Stimulated activated CD4-positive, alpha-beta T cell treated with anti-CD3 and anti-CD28 coated beads, Interleukin-12 subunit alpha, Interleukin-12 subunit beta, amount 100 ng/mL, for 24 hours (primary cell): ENCODE data around the gene PRKCA.

Source experiments
- DNase-seq, 2 experiments: peaks; one replicate each; pipeline ENCODE4 v3.0.0-alpha.2; 2020; ENCODE audit warnings: low read depth in 2 of 2

The PRKCA gene

GRCh38 chr17:66746736-66747135, 444.3 kb downstream of the PRKCA start:
- DNase-seq, result no peak

- no peak for DNase-seq
Measured at GRCh38 chr17:66747578-66748275, 445.3 kb downstream of the PRKCA start.

- no peak for DNase-seq
Measured at GRCh38 chr17:66748578-66748977, 446.2 kb downstream of the PRKCA start.

DNA sequence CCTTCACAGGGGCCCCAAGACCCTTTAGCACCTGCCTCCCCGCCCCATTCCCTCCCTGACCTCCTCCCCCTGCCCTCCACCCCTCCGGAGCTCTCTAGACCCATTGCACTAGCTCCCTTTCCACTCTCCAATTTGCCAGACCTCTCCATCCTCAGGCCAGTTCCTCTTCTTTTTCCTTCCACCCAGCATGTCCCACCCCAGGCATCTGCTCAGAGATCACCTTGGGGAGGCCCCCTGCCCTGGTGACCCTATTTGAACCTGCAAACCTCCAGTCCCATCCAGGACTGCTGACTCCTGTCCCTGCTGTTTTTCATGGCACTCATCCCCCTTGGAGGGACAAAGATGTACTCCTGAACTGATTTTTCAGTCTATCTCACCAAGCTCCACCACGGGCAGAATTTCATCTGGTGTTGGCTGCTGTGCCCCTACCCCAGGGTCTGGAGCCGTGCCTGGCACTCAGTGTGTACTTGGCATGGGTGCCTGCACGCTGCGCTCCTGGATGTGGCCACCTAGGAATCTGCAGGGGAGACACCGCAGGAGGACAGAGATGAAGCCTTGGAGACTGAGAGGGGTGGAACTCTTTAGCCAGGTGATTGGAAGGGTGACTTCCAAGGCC, 446.9 kb downstream of the PRKCA start:
- DNase-seq, result no peak

DNA sequence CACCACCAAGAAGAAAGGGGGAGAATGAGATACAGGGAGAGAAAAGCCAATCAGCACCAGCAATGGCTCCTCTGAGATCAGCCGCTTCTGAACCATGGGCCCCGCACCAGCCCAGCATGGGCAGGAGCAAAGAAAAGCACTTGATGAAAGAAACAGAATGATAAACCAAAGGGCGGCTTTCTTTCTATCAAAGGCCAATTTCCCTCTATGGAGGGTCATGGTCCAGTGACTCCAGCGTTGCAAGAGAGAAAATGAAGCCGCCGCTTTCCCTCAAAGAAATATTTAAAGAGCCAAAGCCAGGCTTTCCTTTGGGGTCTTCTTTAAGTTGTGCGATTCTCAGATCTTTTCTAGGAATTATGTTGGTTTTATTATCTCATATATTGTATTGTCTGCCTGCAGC, 447.7 kb downstream of the PRKCA start:
- no peak for DNase-seq

- DNase-seq, result no peak
Measured at GRCh38 chr17:66750781-66751543, 448.5 kb downstream of the PRKCA start.

DNA sequence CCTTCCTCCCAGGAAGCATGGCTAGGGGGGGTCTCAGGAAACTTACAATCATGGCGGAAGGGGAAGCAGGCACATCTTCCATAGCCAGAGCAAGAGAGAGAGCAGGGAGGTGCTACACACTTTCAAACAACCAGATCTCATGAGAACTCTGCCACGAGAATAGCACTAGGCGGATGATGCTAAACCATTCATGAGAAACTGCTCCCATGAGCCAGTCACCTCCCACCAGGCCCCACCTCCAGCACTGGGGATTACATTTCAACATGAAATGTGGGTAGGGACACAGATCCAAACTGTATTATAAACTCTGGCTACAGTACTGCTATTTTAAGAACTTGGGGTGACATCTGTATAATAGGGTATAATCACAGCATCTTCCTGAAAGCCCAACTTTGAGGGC, 449.4 kb downstream of the PRKCA start:
- DNase-seq, result no peak

GRCh38 chr17:66752411-66752810, 450.0 kb downstream of the PRKCA start:
- DNase-seq, result no peak

DNA sequence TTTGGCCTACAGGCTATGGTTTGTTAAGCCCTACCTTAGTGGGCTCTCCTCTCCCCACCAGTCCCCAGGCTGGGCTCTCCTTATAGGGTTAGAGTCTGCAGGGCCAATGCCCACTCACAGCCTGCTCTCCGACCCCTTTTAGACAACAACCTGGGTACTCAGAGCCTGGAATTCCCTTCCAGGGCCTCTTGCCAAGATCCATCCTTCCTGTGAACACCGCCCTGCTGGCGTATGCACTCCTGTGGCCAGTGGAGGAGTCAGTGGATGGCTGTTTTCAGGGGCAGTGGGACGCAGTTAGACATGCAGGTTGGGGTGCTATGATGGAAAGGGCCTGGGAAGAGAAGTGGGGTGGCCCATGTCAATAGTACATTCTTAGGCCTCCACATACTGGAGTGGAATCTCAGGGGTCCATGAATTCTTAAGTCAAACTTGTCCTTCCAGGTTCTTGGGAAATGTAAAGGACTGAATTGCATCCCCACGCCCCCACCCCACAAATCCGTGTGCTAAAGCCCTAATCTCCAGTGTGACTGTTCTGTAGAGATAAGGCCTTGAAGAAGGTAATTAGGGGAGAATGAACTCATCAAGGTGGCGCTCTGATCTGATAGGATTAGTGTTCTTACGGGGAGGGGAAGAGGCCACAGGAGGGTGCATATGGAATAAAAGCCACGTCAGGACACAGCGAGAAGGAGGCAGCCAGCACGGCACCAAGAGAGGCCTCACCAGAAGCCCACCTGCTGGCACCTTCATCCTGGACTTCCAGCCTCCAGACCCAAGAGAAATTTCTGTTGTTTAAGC, 450.9 kb downstream of the PRKCA start:
- no peak for DNase-seq

DNA sequence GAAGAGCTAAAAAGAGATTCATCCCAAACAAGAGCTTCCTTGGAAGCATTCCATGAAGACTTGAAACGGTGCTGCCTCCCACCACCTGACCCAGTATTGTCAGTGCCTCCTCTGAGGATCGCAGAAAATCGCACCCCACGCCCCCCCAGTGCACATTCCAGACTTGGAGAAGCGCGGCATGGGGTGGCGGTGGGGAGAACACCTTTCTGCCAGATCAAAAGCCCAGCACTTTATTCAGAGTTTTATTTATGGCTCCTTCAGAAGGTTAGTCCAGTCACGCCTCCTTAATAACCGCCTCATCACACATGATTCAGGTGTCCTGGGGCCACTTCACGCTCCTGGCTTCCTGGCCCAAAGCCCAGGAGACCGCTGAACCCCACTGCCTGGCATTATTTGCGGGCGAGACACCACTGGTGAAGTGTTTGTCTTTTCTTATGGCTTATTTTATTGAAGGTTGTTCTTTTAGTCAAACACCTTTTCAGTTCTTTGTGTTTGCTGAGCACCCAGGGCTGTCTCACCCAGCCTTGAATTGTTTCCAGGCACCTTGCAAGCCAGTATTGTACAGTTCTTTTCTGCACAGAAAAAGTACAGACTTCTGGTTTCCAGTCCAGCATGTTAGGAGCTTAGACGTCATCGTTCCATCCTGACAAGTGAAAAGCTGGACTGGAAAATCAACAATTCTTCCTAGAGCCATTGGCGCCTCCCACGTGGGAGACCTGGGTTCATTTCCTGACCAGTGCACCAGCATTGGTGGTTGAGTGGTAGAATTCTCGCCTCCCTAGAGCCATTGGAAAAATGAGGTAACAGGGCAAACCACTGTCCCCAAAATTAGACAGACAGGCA, 452.9 kb downstream of the PRKCA start:
- no peak for DNase-seq

DNA sequence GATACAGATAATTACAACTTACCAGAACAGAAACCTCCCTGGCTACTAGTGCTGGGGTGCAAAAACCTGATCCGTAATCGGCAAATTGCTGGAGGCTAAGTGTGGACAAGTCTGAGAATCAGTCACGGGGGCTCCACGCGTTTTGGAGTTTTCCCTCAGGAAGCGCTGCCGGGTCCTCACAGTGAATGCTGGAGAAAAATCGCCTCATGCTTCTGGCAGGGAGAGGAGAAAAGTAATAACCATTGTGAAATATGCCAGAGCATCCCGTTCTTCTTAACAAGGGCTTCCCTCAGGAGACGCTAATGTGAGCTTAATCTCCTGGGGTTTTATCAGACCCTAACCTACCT, 453.5 kb downstream of the PRKCA start:
- no peak for DNase-seq

GRCh38 chr17:66760324-66760723, 457.9 kb downstream of the PRKCA start:
- DNase-seq, result no peak

GRCh38 chr17:66762276-66762675, 459.9 kb downstream of the PRKCA start:
- DNase-seq, result no peak

DNA sequence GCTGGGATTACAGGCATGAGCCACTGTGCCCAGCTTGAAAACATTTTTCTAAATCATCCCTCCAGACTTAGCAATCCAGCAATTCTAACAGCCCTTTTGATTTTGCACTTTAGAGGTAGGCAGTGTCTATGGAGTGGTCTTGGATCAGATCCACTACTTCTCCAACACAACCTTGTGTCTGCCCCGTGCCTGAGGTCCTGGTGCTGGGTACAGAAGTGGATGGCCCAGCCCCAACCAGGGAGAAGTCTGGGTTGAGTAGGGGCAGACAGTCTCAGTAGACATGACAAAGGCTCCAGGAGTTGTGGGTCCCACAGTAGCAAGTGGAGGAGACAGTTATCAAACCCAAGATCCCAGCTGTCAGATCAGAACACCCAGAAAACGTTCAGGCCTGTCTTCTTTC, 460.6 kb downstream of the PRKCA start:
- no peak for DNase-seq

DNA sequence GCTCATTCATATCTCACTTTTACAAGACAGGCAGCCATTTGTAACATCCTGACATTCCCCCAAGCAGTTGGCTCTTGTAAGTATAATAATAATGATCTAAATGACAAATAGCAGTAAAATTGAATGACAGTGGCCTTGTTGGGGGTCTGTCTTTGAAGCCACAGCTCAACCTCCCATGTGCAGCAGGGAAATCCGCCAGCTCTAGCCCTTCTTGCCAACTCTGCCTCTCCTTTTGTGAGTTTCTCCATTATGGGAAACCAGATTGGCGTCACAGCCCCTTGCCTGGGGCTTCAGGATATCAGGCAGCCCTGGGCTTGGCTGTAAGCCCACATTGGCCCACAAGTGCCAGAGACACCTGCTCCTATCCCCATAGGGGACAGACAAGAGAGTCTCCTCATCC, 462.1 kb downstream of the PRKCA start:
- DNase-seq, result no peak

DNA sequence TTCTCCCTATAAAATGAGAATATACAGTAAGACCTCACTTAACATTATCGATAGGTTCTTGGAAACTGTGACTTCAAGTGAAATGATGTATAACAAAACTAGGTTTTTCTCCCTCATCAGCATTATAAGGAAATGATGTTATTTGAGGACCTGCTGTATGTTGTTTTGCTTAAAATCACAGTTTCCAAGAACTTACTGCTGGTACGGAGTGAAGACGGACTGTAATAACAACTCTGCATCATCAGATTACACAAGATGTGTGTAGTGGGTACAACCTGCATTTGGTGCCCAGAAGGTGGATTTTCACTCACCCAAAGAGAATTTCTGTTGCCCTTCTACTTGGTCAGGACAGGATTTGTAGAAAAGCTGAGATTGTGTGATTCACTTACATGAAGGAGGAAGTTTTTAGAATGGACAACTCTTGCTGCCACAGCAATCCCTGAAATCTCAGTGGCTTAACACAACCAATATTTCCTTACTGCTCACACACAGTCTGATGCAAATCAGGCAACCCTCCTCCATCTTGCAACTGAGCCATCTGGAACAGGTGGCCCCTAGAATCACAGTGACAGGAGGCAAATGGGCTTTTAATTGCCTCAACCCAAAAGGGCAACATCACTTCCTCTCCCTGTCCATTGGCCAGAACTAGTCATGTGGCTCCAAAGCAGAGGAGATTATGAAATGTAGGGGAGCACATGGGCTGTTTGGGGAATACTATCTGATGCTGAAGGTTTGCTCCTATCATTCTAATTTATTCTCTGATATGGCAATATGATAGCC, 464.9 kb downstream of the PRKCA start:
- no peak for DNase-seq

- no peak for DNase-seq
Measured at GRCh38 chr17:66769911-66770310, 467.5 kb downstream of the PRKCA start.

DNA sequence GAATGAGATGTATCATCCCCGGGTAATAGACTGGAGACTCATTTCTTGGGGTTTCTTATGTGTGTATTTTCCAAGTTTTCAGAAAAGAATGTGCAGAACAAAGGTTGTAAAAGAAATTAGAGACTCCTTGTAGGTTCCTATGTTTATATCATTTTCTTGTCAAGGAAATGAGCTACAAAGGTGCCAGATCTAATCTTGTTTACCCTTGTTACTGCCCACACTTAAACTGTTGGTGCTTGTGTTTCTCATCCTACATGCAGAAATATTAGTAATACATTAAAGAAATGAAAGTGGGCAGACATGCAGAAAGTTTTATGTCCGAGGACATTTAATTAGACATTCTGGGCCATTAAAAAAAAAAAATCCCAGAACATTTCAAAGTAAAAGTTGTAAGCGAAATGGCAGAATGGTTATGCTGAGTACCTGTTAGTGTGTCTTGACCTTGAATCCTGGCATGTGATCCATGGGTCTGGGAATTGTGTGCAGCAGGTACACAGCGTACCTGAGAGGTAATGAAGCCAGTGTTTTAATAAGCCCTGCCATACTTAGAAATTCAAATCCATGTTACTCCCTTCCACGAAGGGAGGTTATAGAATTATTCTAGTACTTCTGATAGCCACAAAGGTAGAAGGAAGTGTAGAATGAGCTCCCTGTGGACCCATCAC, 469.9 kb downstream of the PRKCA start:
- no peak for DNase-seq

- DNase-seq, result no peak
Measured at GRCh38 chr17:66775271-66775670, 472.9 kb downstream of the PRKCA start.

GRCh38 chr17:66775881-66776400, 473.5 kb downstream of the PRKCA start:
- no peak for DNase-seq
